ENCODE results near the gene GRM4.

DNA sequence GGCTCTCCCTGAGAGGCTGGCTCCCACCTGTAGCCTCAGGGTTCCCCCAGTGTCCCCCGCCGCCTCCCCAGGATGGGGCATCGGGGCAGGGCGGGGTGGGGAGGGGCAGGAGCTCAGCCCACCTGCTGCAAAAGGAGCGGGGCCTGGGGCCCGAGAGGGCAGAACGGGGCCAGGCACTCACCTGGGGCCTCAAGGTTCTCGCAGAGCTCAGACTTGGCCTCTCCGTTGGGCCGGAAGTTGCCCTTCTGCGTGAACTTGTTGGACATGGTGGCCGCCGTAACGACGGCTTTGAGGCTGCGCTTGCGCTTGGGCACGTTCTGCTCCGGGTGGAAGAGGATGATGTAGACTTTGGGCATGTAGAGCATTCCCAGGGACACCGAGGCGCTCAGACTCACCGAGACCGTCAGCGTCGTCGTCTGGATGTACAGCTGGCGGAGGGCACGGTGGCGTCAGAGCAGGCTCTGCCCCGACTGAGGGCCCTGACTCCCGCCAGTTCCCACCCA is 117.9 kb downstream of the GRM4 start:
- TF ChIP-seq, protein P1, sequence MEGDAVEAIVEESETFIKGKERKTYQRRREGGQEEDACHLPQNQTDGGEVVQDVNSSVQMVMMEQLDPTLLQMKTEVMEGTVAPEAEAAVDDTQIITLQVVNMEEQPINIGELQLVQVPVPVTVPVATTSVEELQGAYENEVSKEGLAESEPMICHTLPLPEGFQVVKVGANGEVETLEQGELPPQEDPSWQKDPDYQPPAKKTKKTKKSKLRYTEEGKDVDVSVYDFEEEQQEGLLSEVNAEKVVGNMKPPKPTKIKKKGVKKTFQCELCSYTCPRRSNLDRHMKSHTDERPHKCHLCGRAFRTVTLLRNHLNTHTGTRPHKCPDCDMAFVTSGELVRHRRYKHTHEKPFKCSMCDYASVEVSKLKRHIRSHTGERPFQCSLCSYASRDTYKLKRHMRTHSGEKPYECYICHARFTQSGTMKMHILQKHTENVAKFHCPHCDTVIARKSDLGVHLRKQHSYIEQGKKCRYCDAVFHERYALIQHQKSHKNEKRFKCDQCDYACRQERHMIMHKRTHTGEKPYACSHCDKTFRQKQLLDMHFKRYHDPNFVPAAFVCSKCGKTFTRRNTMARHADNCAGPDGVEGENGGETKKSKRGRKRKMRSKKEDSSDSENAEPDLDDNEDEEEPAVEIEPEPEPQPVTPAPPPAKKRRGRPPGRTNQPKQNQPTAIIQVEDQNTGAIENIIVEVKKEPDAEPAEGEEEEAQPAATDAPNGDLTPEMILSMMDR (IDR thresholded peaks at IDR 0.05) = peak in 1 of 12 donors; percentile 6
- TF ChIP-seq POLR2A (IDR thresholded peaks at IDR 0.05) = no peak

All from heart left ventricle (tissue), 13 donors.